Stomach smooth muscle (tissue), 2 donors: Measurements from ENCODE around the gene ELF4.
"Not testable (repeated sequence)": the region's sequence is repeated elsewhere in the genome, so short reads cannot be mapped to it uniquely, and the experiment has no call there.

ENCODE experiments used
- H3K27ac ChIP-seq: one replicate; pipeline ENCODE4 v1.7.0; 2013; ENCODE audit warnings: mild to moderate bottlenecking, low read length, inconsistent platforms
- H3K27me3 ChIP-seq, 2 donors: one replicate each; pipeline ENCODE4 v1.7.0; 2013; ENCODE audit warnings: low read length in 2 of 2; ENCODE audit not compliant: insufficient read depth in 2 of 2, control insufficient read depth in 1 of 2
- H3K36me3 ChIP-seq, 2 donors: one replicate each; pipeline ENCODE4 v1.7.0; 2013; ENCODE audit warnings: low read length in 2 of 2; ENCODE audit not compliant: control insufficient read depth in 2 of 2, insufficient read depth in 2 of 2
- H3K4me1 ChIP-seq: one replicate; pipeline ENCODE4 v1.7.0; 2013; ENCODE audit warnings: low read length; ENCODE audit not compliant: control insufficient read depth, insufficient read depth
- H3K4me3 ChIP-seq, 2 donors: one replicate each; pipeline ENCODE4 v1.7.0; 2013; ENCODE audit warnings: low read length in 2 of 2
- H3K9ac ChIP-seq, 2 donors: one replicate each; pipeline ENCODE4 v1.7.0; 2013; ENCODE audit warnings: low read length in 2 of 2, mild to moderate bottlenecking in 1 of 2
- H3K9me3 ChIP-seq, 2 donors: one replicate each; pipeline ENCODE4 v1.7.0; 2013; ENCODE audit warnings: low read length in 2 of 2; ENCODE audit not compliant: control insufficient read depth in 2 of 2
- donor health status: healthy.
- donor health status: Pancreatic carcinoma.

Gene ELF4

DNA sequence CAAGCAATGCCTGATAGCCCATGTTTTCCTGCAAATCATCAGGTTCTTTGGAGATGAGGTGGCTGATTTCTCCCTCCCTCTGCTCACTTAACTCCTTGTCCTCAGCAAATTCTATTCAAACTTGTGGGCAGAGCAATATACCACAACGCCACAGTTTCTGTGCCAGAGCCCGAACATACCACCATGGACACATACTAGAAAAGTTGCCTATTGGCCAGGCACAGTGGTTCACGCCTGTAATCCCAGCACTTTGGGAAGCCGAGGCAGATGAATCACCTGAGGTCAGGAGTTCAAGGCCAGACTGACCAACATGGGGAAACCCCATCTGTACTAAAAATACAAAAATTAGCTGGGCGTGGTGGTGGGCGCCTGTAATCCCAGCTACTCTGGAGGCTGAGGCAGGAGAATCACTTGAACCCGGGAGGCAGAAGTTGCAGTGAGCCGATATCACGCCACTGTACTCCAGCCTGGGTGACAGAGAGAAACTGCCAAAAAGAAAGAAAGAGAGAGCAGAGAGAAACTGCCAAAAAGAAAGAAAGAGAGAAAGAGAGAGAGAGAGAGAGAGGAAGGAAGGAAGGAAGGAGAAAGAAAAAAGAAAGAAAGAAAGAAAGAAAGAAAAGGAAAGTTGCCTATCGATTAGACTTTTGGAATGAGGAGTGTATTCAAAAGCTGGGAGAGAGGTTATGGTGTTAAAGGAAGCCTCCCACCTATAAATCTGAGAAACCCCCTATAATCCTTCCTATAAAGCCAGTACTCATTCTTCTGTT is 5.0 kb upstream of the ELF4 start:
- peaks cover 12% of the 10 kb centered on the region for H3K4me1 ChIP-seq
- H3K27me3 ChIP-seq, H3K9ac ChIP-seq, H3K36me3 ChIP-seq, H3K4me3 ChIP-seq, H3K27ac ChIP-seq, H3K9me3 ChIP-seq: not testable (repeated sequence)

DNA sequence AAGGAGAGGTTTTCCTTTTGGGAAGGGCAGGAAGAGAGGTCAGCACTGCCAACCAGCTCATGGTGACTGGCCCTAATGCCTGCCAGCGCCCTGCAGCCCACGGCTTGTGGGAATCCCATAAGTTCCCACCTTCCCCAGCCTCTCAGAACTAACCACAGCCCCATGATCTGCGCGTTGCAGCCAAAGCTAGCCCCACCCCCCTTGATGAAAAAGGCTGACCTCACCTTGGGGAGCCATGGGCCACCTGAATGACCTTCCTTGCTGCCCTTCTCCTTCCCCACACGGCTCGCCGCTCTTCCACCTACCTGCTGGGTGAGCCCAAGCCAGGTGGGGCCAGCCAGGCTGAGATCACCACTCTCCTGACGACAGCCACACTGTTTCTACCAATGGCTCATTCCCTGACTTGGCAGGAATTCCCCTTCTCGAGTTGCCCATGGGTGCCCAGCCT is 3.9 kb upstream of the ELF4 start:
- Histone ChIP-seq H3K27me3 (peaks cover 0 to 2% of the 10 kb centered on the region in 2 donors), H3K27ac (no peak overlapping the region), H3K36me3 (no peaks in the 10 kb centered on the region), H3K4me3 (no peak overlapping the region), H3K9ac (no peak overlapping the region), H3K9me3 (no peaks in the 10 kb centered on the region), H3K4me1 (peaks cover 10% of the 10 kb centered on the region)

DNA sequence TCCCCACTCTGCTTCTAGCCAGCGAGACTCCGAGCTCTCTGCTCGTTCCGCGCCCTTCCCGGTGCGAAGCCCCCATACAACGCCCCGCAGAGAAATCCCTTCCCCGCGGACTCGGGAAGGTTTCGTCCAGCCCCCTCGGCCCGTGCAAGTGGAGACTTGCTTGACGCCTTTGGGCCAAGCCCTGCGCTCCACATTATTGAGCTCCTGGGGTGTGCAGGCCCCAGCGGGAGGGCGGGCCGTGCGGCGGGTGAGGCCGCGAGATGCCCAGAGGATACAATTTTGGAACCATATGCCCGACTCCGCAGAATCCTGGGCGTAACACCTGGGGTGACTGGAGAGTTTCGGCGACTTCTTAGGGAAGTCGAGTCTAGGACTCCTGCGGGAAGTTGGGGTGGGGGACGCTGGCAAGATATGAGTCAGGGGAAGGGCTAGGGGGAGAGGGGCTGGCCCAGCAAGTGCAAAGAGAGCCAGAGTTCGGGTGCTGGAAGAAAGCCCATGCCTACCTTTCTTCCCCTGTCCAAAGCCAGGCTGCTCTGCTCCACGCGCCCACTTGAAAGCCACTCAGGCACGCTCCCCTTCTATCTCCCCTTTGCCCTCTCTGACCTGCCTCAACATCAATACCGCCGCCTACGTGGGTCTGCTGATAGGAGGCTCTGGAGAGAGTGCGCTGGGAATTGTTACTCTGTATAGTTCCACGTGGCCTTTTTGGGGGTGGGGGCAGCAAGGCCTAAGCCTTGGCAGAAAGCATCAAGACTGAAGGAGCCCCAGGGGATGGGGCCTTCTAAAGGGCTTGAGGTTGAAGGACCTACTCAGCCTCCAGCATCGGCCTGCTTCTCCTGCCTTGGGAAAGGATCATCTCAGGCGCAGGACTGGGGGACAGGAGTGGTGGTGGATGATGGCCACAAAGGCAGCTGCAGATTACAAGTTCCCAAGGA is 1.2 kb upstream of the ELF4 start:
- peak overlapping the region; percentile 25 to 47 for H3K4me3 ChIP-seq
- H3K27me3 ChIP-seq, result peaks cover 0 to 3% of the 10 kb centered on the region in 2 donors
- H3K9ac ChIP-seq, result no peak overlapping the region
- no peak overlapping the region for H3K27ac ChIP-seq
- H3K4me1 ChIP-seq, result peaks cover 13% of the 10 kb centered on the region
- H3K9me3 ChIP-seq, result no peaks in the 10 kb centered on the region
- no peaks in the 10 kb centered on the region for H3K36me3 ChIP-seq

DNA sequence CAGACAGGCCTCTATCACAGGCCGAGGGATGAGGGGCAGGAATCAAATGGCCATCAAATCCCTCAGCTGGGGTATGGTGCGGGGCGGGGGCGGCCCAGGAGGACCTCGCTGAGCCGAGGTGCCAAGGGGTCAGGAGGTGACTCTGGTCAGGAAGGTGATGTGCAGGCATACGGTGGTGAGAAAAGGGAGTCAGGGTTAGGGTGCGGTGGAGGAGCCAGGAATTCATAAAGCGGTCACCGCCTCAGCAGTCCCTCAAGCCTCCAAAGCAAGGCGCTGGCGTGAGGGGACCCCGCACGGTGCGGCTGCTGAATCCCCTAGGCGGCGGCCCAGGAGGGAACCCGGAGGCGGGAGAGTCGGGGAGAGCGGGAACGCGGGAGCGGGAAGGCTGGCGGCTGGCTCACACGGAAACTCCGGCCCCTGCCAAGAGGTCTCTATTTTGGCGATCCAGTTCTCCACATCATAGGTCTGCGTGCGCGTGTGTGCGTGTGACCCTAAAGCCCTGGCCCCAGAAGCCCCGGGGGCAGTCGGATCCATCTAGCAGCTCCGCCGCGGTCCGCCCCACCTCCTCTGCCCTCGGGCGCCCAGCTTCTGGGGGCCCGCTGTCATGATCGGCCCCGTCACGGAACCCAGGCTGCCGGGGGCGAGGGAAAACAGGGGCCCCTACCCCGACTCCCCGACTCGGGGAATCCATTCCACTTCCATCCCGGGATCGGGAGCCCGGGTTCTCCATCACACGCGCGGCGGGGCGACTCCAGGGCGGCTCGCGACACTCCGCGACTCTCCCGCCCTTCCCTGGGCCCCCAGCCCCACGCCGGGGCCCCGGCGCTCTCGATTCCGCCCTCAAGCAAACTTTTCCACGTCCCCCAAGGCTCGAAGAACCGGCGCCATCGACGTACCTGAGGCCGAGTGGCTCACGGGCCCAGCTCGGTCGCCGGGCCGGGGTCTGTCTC is 593 bp downstream of the ELF4 start:
- H3K36me3 ChIP-seq, result no peaks in the 10 kb centered on the region
- peaks cover 20% of the 10 kb centered on the region for H3K4me1 ChIP-seq
- H3K9me3 ChIP-seq, result no peaks in the 10 kb centered on the region
- peaks cover 0 to 3% of the 10 kb centered on the region in 2 donors for H3K27me3 ChIP-seq
- H3K27ac ChIP-seq, result no peak overlapping the region
- peak overlapping the region; percentile 58 to 60 for H3K9ac ChIP-seq
- H3K4me3 ChIP-seq, result peak overlapping the region; percentile 40 to 71

DNA sequence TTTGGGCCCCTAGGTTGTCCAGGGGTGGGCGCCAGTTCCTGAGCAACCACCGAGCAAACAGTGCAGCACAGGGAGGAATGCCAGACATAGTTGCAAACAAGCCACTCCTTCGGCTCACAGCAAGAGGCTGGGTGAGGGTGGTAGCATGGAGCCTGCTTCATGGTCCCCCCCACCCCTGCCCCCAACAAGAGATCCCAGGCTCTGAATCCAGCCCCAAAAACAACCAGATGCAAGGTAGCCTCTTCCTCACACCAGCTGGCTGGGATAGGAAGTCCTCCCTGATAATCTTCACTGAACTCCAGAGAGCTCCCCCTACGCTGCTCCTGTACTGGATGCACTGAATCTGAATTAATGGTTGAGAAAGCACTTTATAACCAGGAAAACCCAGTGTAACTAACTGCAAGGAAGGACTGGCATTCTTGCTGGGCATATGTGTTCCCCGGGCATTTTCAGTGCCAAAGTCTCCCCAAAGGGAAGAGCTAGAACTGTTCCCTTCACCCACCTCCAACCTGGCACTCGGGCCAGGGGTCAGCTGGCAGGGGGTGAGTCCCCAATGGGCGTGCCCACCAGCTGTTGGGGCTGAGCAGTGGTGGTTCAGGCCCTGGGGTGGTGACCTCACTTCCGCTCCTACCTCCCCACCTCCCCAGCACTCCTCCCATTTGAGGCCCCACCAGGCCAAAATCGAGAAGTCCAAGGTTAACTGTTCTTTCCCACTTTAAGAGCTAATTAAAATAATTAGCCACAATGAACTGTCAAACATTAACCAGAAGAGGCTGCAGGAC is 1.5 kb downstream of the ELF4 start:
- no peak overlapping the region for H3K27ac ChIP-seq
- H3K4me3 ChIP-seq, result peak overlapping the region in 1 of 2 donors; percentile 71
- no peaks in the 10 kb centered on the region for H3K36me3 ChIP-seq
- H3K4me1 ChIP-seq, result peaks cover 20% of the 10 kb centered on the region
- peaks cover 0 to 3% of the 10 kb centered on the region in 2 donors for H3K27me3 ChIP-seq
- no peaks in the 10 kb centered on the region for H3K9me3 ChIP-seq
- peak overlapping the region in 1 of 2 donors; percentile 13 for H3K9ac ChIP-seq

DNA sequence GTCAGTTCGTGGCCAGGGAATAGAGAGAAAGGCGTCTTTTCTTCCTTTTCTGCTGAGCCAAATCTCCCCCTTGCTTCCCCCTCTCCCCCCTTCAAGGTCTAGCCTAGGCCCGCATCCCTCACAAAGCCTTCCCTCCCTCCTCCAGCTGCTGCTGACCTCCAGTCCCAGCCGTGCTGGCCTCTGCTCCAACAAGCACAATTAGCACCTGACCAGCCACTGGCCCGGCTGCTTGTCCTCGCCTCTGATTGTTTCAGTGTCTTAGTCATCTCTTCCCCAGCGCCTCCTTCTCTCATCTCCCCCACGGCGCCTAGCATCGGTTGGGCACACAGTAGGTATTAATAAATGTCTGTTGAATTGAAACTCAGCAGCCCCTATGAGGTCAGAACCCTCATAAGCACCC is 4.2 kb downstream of the ELF4 start:
- no peaks in the 10 kb centered on the region for H3K36me3 ChIP-seq
- peaks cover 0 to 3% of the 10 kb centered on the region in 2 donors for H3K27me3 ChIP-seq
- H3K27ac ChIP-seq, result no peak overlapping the region
- H3K4me3 ChIP-seq, result no peak overlapping the region
- no peaks in the 10 kb centered on the region for H3K9me3 ChIP-seq
- no peak overlapping the region for H3K9ac ChIP-seq
- peaks cover 20% of the 10 kb centered on the region for H3K4me1 ChIP-seq

DNA sequence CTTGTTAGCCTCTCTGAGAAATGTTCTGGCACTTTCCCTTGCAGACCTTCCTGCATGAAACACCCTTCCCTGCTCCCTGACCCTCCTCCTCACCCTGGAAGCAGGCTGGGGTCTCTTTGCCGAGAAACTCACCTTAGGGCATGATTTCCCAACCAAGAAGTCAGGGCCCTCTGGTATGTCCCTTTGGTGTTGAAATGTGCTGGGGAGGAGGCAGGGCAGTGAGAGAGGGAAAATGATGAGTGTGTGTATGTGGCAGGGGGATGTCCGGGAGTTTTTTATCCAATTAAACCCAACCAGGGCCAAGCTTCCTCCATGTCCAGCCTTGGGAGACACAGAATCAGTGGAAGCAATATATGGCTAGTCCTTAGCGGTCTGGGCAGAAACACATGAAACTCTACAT is 5.1 kb downstream of the ELF4 start:
- H3K9ac ChIP-seq, result no peak overlapping the region
- peaks cover 0 to 3% of the 10 kb centered on the region in 2 donors for H3K27me3 ChIP-seq
- no peak overlapping the region for H3K4me3 ChIP-seq
- no peaks in the 10 kb centered on the region for H3K9me3 ChIP-seq
- peaks cover 20% of the 10 kb centered on the region for H3K4me1 ChIP-seq
- H3K27ac ChIP-seq, result no peak overlapping the region
- no peaks in the 10 kb centered on the region for H3K36me3 ChIP-seq

DNA sequence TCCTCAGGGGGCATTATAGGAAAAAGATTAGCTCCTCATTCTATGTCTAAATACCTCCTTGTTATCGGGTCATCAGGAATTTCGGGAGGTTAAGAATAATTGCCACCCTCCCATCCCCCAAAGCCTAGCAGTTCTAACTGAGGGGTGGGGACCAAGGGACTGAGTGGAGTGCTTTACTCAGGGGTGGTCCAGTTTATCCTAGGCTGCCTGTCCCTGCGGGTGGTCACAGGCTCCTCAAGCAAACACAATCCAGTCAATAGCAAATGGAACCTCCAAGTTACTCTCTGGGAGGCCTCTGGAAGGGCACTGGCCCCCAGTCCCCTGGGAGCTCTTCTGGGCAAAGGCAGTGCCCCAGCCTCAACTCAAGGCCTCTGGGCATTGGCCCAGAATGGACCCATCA is 6.7 kb downstream of the ELF4 start:
- Histone ChIP-seq H3K4me3 (no peak overlapping the region), H3K9me3 (no peaks in the 10 kb centered on the region), H3K36me3 (no peaks in the 10 kb centered on the region), H3K9ac (no peak overlapping the region), H3K27ac (no peak overlapping the region), H3K4me1 (peaks cover 17% of the 10 kb centered on the region), H3K27me3 (peaks cover 0 to 3% of the 10 kb centered on the region in 2 donors)

DNA sequence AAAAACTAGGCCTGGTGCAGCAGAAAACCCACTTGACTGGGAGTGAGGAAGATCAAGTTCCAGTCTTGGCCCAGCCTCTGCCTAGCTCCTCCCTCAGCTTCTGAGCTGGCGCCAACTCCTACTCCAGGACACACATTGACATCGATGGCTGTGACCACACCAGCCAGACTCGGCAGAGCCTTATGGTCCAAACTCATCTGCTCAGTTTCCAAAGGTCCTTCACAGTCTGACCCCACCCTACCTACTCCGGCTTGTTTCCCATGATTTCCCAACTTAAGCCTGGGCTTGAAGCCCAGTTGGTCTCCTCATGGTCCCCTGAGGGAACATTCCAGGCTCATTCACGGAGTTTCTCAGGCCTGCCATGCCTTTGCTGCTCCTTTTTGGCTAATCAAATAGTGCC is 10.1 kb downstream of the ELF4 start:
- H3K4me3 ChIP-seq, result no peak overlapping the region
- H3K27me3 ChIP-seq, result no peaks in the 10 kb centered on the region
- H3K9ac ChIP-seq, result no peak overlapping the region
- H3K27ac ChIP-seq, result no peak overlapping the region
- H3K36me3 ChIP-seq, result no peaks in the 10 kb centered on the region
- H3K9me3 ChIP-seq, result no peaks in the 10 kb centered on the region
- peaks cover 5% of the 10 kb centered on the region for H3K4me1 ChIP-seq
